DND-41 (cell line): ENCODE data around the gene SOCS4.

ENCODE experiments used
- EZH2 ChIP-seq: IDR thresholded peaks from 3 replicates; pipeline ENCODE4 v1.6.1; 2012; ENCODE audit warnings: borderline replicate concordance, low read depth, mild to moderate bottlenecking, moderate library complexity, low read length, inconsistent platforms; ENCODE audit not compliant: severe bottlenecking
- TF ChIP-seq, protein P1 (sequence below): IDR thresholded peaks from 2 replicates; pipeline ENCODE4 v1.5.1; 2012; ENCODE audit warnings: borderline replicate concordance, low read length, moderate library complexity, mild to moderate bottlenecking; ENCODE audit not compliant: poor library complexity, severe bottlenecking; ENCODE audit errors: extremely low read depth

DNA sequence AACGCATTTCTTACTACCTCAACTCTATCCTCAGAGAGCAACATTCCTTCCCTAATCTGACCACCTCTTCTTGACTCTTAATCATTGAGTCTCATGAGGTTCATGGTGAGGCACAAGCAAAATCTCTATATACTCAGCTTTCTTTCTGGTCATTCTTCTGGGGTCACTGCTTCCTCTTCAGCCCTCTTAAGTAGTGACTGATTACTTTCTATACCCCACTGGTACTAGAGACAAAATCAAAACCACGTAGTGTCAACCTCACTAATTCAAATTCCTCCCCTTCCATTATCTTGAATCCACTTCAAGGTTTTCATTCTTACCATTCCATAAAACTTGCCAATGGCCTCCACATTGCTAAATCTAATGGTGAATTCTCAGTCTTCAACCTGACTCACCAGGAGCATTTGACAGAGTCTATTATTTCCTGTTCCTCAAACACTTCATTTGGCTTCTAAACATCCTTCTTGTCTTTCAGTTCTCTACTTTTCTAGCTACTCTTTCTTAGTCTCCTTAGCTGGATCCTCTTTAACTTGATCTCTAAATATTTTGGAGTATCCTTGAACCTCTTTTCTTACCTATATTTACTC, 7.0 kb upstream of the SOCS4 start:
- no peak for TF ChIP-seq EZH2
- TF ChIP-seq, protein P1, sequence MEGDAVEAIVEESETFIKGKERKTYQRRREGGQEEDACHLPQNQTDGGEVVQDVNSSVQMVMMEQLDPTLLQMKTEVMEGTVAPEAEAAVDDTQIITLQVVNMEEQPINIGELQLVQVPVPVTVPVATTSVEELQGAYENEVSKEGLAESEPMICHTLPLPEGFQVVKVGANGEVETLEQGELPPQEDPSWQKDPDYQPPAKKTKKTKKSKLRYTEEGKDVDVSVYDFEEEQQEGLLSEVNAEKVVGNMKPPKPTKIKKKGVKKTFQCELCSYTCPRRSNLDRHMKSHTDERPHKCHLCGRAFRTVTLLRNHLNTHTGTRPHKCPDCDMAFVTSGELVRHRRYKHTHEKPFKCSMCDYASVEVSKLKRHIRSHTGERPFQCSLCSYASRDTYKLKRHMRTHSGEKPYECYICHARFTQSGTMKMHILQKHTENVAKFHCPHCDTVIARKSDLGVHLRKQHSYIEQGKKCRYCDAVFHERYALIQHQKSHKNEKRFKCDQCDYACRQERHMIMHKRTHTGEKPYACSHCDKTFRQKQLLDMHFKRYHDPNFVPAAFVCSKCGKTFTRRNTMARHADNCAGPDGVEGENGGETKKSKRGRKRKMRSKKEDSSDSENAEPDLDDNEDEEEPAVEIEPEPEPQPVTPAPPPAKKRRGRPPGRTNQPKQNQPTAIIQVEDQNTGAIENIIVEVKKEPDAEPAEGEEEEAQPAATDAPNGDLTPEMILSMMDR, result no peak
